Ishikawa (cell line): ENCODE data around the gene GYS1.

Experiments used
- EGR1 ChIP-seq: IDR thresholded peaks from 2 replicates; pipeline ENCODE4 v1.6.1; 2012
- YY1 ChIP-seq: IDR thresholded peaks from 2 replicates; pipeline ENCODE4 v1.6.1; 2012; ENCODE audit warnings: low read depth

DNA sequence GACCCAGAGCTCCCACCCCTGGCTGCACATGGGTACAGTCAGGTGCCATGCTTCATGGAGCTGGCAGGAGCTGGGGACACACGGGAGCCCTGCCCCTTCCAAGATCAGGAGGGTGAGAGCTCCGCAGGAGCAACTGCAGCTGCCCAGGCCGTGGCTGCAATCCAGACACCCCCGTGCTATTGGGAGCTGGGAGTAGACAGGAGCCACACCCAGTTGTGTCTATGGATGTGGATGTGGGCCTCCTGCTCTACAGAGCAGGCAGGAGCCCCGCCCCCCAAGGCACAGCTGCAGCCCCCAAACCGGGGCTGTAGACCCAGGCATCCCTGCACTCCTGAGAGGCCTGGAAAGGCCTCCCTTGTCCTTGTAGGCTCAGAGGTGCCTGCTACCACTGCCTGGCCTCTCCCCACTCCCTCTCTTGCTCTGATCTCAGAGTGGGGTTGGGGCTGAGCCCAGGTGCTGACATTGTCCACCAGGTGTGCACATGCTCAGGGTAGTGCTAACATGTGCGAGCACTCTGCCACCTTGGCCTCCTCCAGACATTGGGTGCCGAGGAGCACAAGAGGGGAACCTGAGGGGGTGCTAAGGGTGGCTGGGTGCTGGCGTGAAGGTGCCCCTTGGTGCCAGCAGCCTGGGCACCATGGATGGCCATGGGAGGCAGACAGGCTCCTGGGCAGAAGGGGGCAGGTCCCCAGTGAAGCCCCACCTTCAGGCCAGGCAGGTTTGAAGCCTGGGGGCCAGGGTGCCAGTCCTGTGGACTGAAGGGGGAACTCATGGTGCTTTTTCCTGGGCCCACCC lies 46.4 kb downstream of the GYS1 start:
- TF ChIP-seq YY1 (no peak), EGR1 (no peak)
